ENCODE results near the gene CASKIN1. TPM values are rescaled to one million over a fixed set of nuclear protein-coding genes. Genes with fewer than 3 reads are reported as not detected.

Gene CASKIN1
- total RNA-seq, 2 donors from 2014 or later = 0.89 to 2.1 TPM

DNA sequence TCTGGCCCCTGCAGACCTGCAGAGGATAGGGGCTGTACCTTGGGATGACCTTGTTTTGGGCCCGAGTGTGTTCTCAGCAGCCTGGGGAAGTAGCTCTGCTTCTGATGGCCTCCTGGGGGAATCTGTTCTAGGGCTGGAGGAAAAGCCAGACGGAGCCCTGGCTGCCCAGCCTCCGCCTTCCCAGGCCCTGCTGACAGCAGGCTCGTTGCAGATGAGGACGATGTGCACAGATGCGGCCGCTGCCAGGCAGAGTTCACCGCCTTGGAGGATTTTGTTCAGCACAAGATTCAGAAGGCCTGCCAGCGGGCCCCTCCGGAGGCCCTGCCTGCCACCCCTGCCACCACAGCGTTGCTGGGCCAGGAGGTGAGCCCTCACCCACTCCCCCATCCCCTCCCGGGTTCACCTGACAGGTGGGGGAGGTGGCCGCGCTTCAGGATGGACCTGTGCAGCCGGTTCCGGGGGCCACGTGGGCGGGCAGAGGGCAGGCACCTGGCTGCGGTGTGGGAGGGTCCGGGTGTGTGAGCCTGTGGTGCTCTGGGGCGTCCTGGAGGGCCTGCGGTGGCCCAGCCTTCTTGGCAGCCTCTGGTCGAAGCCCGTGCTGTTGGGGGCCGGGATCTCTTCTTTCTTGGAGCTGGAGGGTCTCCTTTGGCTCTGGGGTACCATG lies 31.9 kb upstream of the CASKIN1 start:
- no peaks in the 10 kb centered on the region for H3K9me3 Mint-ChIP-seq
- H3K27me3 Mint-ChIP-seq (ENCODE audit: low read depth) = no peaks in the 10 kb centered on the region
- no peaks in the 10 kb centered on the region for H3K36me3 Mint-ChIP-seq (ENCODE audit: insufficient read depth in 2 of 2)
- DNase-seq = no peak
- ATAC-seq (replicated peaks in 1 of 2) = no peak
- H3K4me3 Mint-ChIP-seq = no peak overlapping the region
- no peak overlapping the region for H3K27ac Mint-ChIP-seq
- peaks cover 18% of the 10 kb centered on the region for H3K4me1 Mint-ChIP-seq (ENCODE audit: low read depth)

DNA sequence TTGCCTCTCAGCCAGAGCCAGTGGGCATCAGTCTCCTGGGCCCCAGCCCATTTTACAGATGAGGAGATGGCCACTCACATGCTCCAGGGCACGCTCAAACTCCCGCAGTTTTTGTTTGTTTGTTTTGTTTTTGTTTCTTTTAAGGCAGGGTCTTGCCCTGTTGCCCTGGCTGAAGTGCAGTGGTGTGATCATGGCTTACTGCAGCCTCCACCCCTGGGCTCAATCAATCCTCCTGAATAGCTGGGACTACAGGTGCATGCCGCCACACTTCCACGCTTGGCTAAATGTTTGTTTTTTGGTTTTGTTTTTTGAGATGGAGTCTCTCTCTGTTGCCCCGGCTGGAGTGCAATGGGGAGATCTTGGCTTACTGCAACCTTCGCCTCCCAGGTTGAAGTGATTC lies 30.5 kb upstream of the CASKIN1 start:
- Mint-ChIP-seq H3K36me3 (ENCODE audit: insufficient read depth in 2 of 2) (no peaks in the 10 kb centered on the region), H3K4me1 (ENCODE audit: low read depth) (peaks cover 18% of the 10 kb centered on the region), H3K27ac (no peak overlapping the region), H3K4me3 (no peak overlapping the region), H3K27me3 (ENCODE audit: low read depth) (no peaks in the 10 kb centered on the region), H3K9me3 (no peaks in the 10 kb centered on the region)
- ATAC-seq (replicated peaks in 1 of 2) (no peak), DNase-seq (no peak)

DNA sequence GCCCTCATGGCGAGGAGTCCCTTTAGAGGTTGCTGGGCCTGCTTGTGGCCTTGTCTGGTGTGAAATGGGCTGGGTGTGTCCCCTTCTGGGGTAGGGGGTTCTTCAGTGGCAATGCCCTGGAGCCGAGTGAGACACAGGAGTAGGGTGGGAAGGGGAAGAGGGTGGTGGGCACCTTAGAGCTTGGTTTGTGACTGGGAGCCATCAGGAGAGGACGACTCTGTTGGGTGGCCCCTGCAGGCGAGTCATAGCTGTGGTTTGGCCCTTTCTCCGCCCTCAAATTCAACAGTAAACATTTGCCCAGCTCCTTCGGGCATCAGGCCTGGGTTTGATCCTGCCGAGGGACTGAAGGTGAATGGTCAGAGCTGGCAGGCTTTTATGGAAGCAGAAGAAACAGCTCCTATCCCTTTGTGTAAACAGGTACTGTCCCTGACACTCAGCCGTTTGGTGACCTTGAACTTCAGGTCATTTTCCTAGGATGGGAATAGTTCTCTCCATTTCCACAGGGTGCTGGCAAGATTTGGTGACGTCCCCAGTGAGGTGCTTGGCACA lies 29.9 kb upstream of the CASKIN1 start:
- Mint-ChIP-seq H3K27ac (no peak overlapping the region), H3K36me3 (ENCODE audit: insufficient read depth in 2 of 2) (no peaks in the 10 kb centered on the region), H3K4me1 (ENCODE audit: low read depth) (peaks cover 18% of the 10 kb centered on the region), H3K4me3 (peak overlapping the region in 1 of 2 donors; percentile 17), H3K9me3 (no peaks in the 10 kb centered on the region), H3K27me3 (ENCODE audit: low read depth) (no peaks in the 10 kb centered on the region)
- DNase-seq (no peak), ATAC-seq (replicated peaks in 1 of 2) (no peak)

DNA sequence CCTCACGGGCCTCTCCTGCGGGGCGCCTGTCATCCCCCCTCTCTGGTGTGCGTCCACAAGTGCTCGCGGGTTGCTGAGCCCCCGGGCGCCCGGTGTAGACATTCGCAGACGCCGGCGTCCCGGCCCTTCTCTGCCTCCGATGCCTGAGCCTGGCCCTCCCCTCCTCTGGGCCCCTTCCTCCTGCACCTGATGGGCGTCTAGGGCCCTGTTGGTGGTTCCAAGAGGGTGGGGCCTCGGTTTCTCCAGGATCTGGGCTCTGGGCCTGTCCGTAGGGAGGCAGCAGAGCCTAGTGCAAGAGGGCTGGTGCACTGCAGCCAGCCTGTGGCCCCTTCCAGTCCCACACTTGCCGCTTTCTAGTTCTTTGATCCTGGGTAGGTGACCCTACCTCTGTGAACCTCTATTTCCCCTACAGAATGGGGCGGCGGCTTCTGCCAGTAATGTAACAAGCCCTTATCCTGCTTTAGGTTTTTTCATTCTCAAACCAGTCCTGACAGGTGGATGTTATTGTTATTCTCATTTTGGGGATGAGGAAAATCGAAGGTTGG lies 27.6 kb upstream of the CASKIN1 start:
- H3K27me3 Mint-ChIP-seq (ENCODE audit: low read depth) = no peaks in the 10 kb centered on the region
- H3K9me3 Mint-ChIP-seq = no peaks in the 10 kb centered on the region
- H3K36me3 Mint-ChIP-seq (ENCODE audit: insufficient read depth in 2 of 2) = no peaks in the 10 kb centered on the region
- peak overlapping the region; percentile 87 to 91 for H3K4me3 Mint-ChIP-seq
- DNase-seq = peak; percentile 32 to 41
- peak; percentile 13 for ATAC-seq (replicated peaks in 1 of 2)
- peaks cover 18% of the 10 kb centered on the region for H3K4me1 Mint-ChIP-seq (ENCODE audit: low read depth)
- H3K27ac Mint-ChIP-seq = peak overlapping the region; percentile 57

DNA sequence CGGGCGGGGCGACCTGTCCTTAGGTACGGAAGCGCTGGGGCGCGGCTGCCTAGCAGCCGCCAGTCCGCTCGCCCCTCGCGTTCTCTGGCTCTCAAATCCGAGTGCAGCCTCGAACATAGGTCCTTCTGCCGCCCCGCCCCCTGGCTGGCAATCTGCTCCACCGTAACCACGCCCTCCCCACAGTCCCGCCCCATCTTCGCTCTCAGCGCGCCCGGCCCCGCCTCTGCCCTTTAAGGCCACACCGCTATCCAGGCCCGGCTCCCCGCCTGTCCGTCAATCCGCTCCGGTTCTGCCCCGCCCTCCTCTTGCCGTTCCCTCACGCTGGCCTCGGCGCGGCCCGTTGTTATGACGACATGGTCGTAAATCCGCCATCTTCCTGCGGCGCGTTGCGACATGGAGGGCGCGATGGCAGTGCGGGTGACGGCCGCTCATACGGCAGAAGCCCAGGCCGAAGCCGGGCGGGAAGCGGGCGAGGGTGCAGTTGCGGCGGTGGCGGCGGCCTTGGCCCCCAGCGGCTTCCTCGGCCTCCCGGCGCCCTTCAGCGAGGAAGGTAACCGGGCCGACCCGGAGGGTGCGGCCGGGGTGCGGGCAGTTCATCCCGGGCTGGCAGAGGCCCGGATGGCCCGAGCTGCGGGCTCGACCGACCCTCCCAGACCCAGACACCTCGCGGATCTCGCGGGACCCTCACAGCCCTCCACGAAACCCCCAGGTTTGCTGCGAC lies 27.0 kb upstream of the CASKIN1 start, which contains the start of gene E4F1:
E4F1 (plus strand) TSS at position 371 of the 721 bp plus-strand sequence; CDS start at position 394, 23 bp downstream.
- Mint-ChIP-seq H3K27ac (peak within 1 kb of the TSS; percentile 57), H3K36me3 (ENCODE audit: insufficient read depth in 2 of 2) (no peaks in the 10 kb centered on the region), H3K27me3 (ENCODE audit: low read depth) (no peaks in the 10 kb centered on the region), H3K4me1 (ENCODE audit: low read depth) (peaks cover 18% of the 10 kb centered on the region), H3K9me3 (no peaks in the 10 kb centered on the region), H3K4me3 (peak within 1 kb of the TSS; percentile 87 to 91)
- peak; percentile 98 for ATAC-seq (replicated peaks in 1 of 2)
- DNase-seq = peak; percentile 100

- DNase-seq (no peak), ATAC-seq (replicated peaks in 1 of 2) (no peak)
- H3K9me3 Mint-ChIP-seq = no peaks in the 10 kb centered on the region
- peak overlapping the region; percentile 63 to 89 for H3K4me3 Mint-ChIP-seq
- peaks cover 0 to 1% of the 10 kb centered on the region in 2 donors for H3K36me3 Mint-ChIP-seq (ENCODE audit: insufficient read depth in 2 of 2)
- no peak overlapping the region for H3K27ac Mint-ChIP-seq
- no peaks in the 10 kb centered on the region for H3K27me3 Mint-ChIP-seq (ENCODE audit: low read depth)
- peaks cover 39% of the 10 kb centered on the region for H3K4me1 Mint-ChIP-seq (ENCODE audit: low read depth)
Observed at GRCh38 chr16:2216330-2216729, 19.9 kb upstream of the CASKIN1 start.

DNA sequence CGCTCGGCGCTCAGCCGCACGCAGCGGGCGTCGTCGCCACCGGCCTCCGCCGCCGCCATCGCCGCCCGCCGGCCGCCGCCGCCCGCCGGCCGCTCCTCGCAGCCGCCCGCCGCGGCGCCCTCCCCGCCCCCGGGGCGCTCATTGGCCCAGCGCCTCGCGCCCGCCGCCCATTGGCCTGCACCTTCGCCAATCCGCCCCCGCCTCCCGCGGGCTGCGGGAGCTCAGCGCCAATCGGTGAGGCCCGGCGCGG lies 18.2 kb upstream of the CASKIN1 start, which contains the start of gene PGP:
PGP (minus strand) TSS at position 122 of the 250 bp plus-strand sequence; CDS start at position 59, 63 bp downstream.
- Mint-ChIP-seq H3K36me3 (ENCODE audit: insufficient read depth in 2 of 2) (peaks cover 0 to 1% of the 10 kb centered on the region in 2 donors), H3K27ac (peak within 1 kb of the TSS; percentile 75), H3K9me3 (no peaks in the 10 kb centered on the region), H3K4me1 (ENCODE audit: low read depth) (peaks cover 39% of the 10 kb centered on the region), H3K4me3 (peak within 1 kb of the TSS; percentile 89 to 92), H3K27me3 (ENCODE audit: low read depth) (no peaks in the 10 kb centered on the region)
- DNase-seq (no peak), ATAC-seq (replicated peaks in 1 of 2) (peak; percentile 91 to 93)

- H3K4me3 Mint-ChIP-seq = peak overlapping the region; percentile 86 to 92
- no peaks in the 10 kb centered on the region for H3K9me3 Mint-ChIP-seq
- DNase-seq (peak in 1 of 2 donors; percentile 33), ATAC-seq (replicated peaks in 1 of 2) (peak in 1 of 2 donors; percentile 4)
- no peaks in the 10 kb centered on the region for H3K27me3 Mint-ChIP-seq (ENCODE audit: low read depth)
- H3K36me3 Mint-ChIP-seq (ENCODE audit: insufficient read depth in 2 of 2) = peaks cover 0 to 1% of the 10 kb centered on the region in 2 donors
- H3K4me1 Mint-ChIP-seq (ENCODE audit: low read depth) = peaks cover 39% of the 10 kb centered on the region
- H3K27ac Mint-ChIP-seq = peak overlapping the region; percentile 75
Observed at GRCh38 chr16:2213817-2214718, 17.7 kb upstream of the CASKIN1 start.

DNA sequence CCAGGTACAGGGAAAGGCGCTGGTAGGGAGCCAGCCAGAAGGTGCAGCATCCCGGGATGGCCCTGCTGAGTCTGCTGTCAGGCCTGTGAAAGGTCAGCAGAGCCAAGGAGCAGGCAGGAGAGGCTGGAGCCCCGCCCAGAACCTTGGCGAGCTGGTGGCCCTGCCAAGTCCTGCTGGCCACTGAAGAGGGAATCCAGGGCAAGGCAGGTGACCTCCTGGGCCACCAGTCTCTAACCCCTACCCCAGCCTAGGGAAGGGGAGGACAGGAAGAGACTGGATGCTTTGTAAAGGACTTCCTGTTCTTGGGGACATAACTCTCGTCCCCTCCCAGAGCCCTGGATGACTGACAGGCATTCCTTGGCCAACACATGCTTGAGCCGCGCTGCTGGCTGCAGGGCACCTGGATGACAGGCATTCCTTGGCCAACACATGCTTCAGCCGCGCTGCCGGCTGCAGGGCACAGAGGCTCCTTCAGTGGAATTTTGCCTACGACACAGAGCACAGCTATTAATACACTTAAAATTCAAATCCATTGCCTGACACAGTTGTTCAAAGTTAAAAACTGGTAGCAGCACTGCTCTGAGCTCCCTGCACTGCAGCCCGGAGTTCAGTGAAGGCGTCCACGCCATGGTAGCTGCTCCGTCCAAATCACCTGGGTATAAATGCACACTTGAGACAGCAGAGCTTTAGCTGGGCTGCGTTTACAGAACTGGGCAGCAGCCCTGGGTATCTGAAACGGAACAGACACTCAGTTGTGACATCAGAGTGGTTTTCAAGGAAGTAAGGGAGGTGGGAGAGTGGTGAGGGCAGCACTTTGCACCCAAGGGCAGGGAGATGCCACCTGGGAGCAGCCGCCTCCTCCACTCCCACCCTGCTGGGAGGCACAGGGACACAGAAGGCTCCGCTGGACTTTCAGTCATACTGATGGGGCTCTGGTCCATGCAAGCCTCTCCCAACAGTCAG lies 16.2 kb upstream of the CASKIN1 start:
- Mint-ChIP-seq H3K27ac (no peak overlapping the region), H3K9me3 (no peaks in the 10 kb centered on the region), H3K4me1 (ENCODE audit: low read depth) (peaks cover 42% of the 10 kb centered on the region), H3K27me3 (ENCODE audit: low read depth) (no peaks in the 10 kb centered on the region), H3K4me3 (peak overlapping the region; percentile 86 to 92), H3K36me3 (ENCODE audit: insufficient read depth in 2 of 2) (peaks cover 2 to 3% of the 10 kb centered on the region in 2 donors)
- ATAC-seq (replicated peaks in 1 of 2) (no peak), DNase-seq (no peak)

DNA sequence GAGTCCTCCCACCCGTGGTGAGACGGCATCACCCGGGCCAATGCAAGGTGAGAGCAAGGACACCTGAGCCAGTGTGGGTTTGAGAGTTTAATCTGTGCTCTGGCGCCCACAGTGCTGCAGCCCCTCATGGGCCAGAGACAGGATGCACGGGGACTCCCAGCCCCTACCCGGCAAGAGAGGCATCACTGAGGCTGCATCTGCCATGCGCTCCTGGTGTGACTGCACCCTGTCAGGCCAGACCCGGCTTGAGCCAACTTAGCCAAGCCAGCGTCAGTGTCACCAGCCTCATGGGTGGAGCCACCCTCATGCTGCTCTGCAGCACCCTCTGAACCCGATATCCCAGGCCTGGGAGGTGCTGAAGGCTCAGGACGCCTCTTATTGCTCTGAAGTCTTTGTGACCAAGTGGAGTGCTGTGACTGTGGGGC lies 15.5 kb upstream of the CASKIN1 start:
- no peak for ATAC-seq (replicated peaks in 1 of 2)
- peaks cover 2 to 7% of the 10 kb centered on the region in 2 donors for H3K36me3 Mint-ChIP-seq (ENCODE audit: insufficient read depth in 2 of 2)
- peaks cover 43% of the 10 kb centered on the region for H3K4me1 Mint-ChIP-seq (ENCODE audit: low read depth)
- no peak for DNase-seq
- H3K9me3 Mint-ChIP-seq = no peaks in the 10 kb centered on the region
- peak overlapping the region; percentile 45 to 63 for H3K4me3 Mint-ChIP-seq
- no peaks in the 10 kb centered on the region for H3K27me3 Mint-ChIP-seq (ENCODE audit: low read depth)
- H3K27ac Mint-ChIP-seq = no peak overlapping the region

DNA sequence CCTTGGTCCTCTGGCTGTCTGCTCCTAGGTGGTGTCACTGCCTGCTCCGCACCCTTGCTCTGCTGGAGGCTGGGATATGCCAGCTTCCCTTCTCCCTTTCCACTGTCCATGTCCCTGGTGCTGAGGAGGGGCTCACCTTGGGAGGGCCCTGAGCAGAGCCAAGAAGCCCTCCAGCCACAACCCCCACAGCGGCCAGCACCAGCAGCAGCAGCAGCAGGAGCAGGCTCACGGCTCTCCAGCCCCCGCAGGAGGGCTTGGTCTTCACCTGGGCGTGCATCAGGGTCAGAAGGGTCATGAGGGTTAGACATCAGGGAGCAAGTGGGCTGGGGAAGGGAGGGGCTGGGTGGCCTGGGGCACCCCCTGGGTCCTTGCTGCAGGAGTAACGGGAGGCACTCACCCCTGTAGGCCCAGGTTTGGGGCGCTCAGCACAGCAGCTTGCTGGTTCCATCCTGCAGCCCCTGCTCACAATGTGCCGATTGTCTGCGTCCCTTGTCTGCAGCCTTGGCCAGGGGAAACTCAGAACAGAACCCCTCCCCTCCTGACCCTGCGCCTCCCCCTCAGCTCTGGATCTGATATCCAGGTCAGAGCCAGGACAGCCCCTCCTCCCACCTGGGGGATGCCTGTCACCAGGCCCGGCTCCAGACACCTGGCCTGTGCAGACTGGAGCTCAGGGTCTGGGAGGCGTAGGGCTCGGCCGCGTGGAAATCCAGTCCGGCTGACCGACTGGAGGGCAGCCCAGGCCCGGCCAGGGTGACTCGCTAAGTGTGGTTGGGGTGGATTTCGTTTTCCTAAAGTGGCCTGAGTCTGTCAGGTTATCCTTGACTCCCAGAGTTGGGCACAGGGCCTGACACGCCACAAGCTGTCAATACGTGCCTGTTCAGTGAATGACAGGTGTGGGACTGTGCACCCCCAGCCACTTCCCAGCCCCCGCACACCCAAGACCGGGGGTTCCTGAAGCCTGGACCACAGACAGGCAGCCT lies 14.3 kb upstream of the CASKIN1 start, which contains the start of gene BRICD5:
BRICD5 (minus strand) TSS at position 478 of the 980 bp plus-strand sequence; CDS start at position 448, 30 bp downstream.
- Mint-ChIP-seq H3K36me3 (ENCODE audit: insufficient read depth in 2 of 2) (peaks cover 2 to 7% of the 10 kb centered on the region in 2 donors), H3K27ac (no peak within 1 kb of the TSS), H3K27me3 (ENCODE audit: low read depth) (no peaks in the 10 kb centered on the region), H3K4me3 (peak within 1 kb of the TSS in 1 of 2 donors; percentile 45), H3K9me3 (no peaks in the 10 kb centered on the region), H3K4me1 (ENCODE audit: low read depth) (peaks cover 38% of the 10 kb centered on the region)
- DNase-seq (no peak), ATAC-seq (replicated peaks in 1 of 2) (no peak)

Data from activated T-cell treated with anti-CD3 and anti-CD28 coated beads, Interleukin-2, amount 50 U/mL, for 72 hours (primary cell).